Trophoblast cell (in vitro differentiated cells and primary cell): ENCODE results near the gene TMEM245.

Experiments used
- DNase-seq, 2 donors: peaks; one replicate each; pipeline ENCODE4 v3.0.0-alpha.2; 2016
- H2AFZ ChIP-seq: 2 replicates; pipeline ENCODE4 v1.6.1; 2013; ENCODE audit warnings: low read length, moderate library complexity, mild to moderate bottlenecking; ENCODE audit not compliant: insufficient read depth, poor library complexity
- H2AK5ac ChIP-seq: 2 replicates; pipeline ENCODE4 v1.6.1; 2013; ENCODE audit warnings: mild to moderate bottlenecking, low read length
- H2BK120ac ChIP-seq: 2 replicates; pipeline ENCODE4 v1.6.1; 2013; ENCODE audit warnings: low read length, mild to moderate bottlenecking, moderate library complexity; ENCODE audit not compliant: insufficient read depth, poor library complexity
- H2BK12ac ChIP-seq: 2 replicates; pipeline ENCODE4 v1.6.1; 2013; ENCODE audit warnings: mild to moderate bottlenecking, low read length, moderate library complexity
- H2BK5ac ChIP-seq: 2 replicates; pipeline ENCODE4 v1.6.1; 2013; ENCODE audit warnings: low read length, low read depth, moderate library complexity, mild to moderate bottlenecking; ENCODE audit not compliant: poor library complexity
- H3K14ac ChIP-seq: 2 replicates; pipeline ENCODE4 v1.6.1; 2013; ENCODE audit warnings: mild to moderate bottlenecking, low read length
- H3K18ac ChIP-seq: 2 replicates; pipeline ENCODE4 v1.6.1; 2013; ENCODE audit warnings: mild to moderate bottlenecking, low read length
- H3K23ac ChIP-seq: 2 replicates; pipeline ENCODE4 v1.6.1; 2013; ENCODE audit warnings: low read length
- H3K27ac ChIP-seq: 2 replicates; pipeline ENCODE4 v1.5.1; 2013; ENCODE audit warnings: low read depth, mild to moderate bottlenecking, inconsistent platforms, low read length, moderate library complexity
- H3K27me3 ChIP-seq: 2 replicates; pipeline ENCODE4 v1.6.1; 2013; ENCODE audit warnings: inconsistent platforms, mild to moderate bottlenecking, low read length, moderate library complexity; ENCODE audit not compliant: insufficient read depth
- H3K36me3 ChIP-seq, 2 experiments: 1 replicate in 1 of 2; 2 replicates in 1 of 2; pipeline ENCODE4 v1.6.1; 2013; ENCODE audit warnings: low read length in 2 of 2, mild to moderate bottlenecking in 2 of 2, moderate library complexity in 1 of 2; ENCODE audit not compliant: insufficient read depth in 2 of 2, control insufficient read depth in 1 of 2
- H3K4ac ChIP-seq: 2 replicates; pipeline ENCODE4 v1.6.1; 2013; ENCODE audit warnings: low read depth, mild to moderate bottlenecking, low read length, moderate library complexity
- H3K4me1 ChIP-seq, 2 experiments: 1 replicate in 1 of 2; 2 replicates in 1 of 2; pipeline ENCODE4 v1.6.1; 2013; ENCODE audit warnings: low read length in 2 of 2, mild to moderate bottlenecking in 2 of 2, moderate library complexity in 1 of 2; ENCODE audit not compliant: insufficient read depth in 2 of 2, control insufficient read depth in 1 of 2
- H3K4me2 ChIP-seq: 2 replicates; pipeline ENCODE4 v1.6.1; 2013; ENCODE audit warnings: inconsistent platforms, mild to moderate bottlenecking, low read length, moderate library complexity
- H3K4me3 ChIP-seq: 2 replicates; pipeline ENCODE4 v1.5.1; 2013; ENCODE audit warnings: mild to moderate bottlenecking, low read depth, low read length, inconsistent platforms
- H3K79me1 ChIP-seq: one replicate; pipeline ENCODE4 v1.6.1; 2013; ENCODE audit warnings: low read length
- H3K79me2 ChIP-seq: 2 replicates; pipeline ENCODE4 v1.6.1; 2013; ENCODE audit warnings: low read length, mild to moderate bottlenecking; ENCODE audit not compliant: control insufficient read depth, insufficient read depth, poor library complexity
- H3K9ac ChIP-seq: 2 replicates; pipeline ENCODE4 v1.6.1; 2013; ENCODE audit warnings: mild to moderate bottlenecking, low read length
- H3K9me3 ChIP-seq: 2 replicates; pipeline ENCODE4 v1.6.1; 2013; ENCODE audit warnings: low read depth, mild to moderate bottlenecking, control low read depth, inconsistent platforms, low read length; ENCODE audit not compliant: insufficient read depth
- H4K12ac ChIP-seq: 2 replicates; pipeline ENCODE4 v1.6.1; 2013; ENCODE audit warnings: low read depth, mild to moderate bottlenecking, low read length, moderate library complexity
- H4K8ac ChIP-seq: 2 replicates; pipeline ENCODE4 v1.6.1; 2013; ENCODE audit warnings: low read depth, mild to moderate bottlenecking, low read length, moderate library complexity
- H4K91ac ChIP-seq: one replicate; pipeline ENCODE4 v1.6.1; 2013; ENCODE audit warnings: low read depth, mild to moderate bottlenecking, low read length, moderate library complexity
- WGBS: extraction: QIAGEN DNeasy Blood & Tissue Kit; methylation state at CpG from one replicate; pipeline ENCODE4 v1.1.7; 2013; ENCODE audit warnings: missing lambda C conversion rate; ENCODE audit not compliant: insufficient read length, insufficient coverage; ENCODE audit errors: extremely low coverage; 5-methylcytosine and 5-hydroxymethylcytosine counted together

TMEM245 gene

DNA sequence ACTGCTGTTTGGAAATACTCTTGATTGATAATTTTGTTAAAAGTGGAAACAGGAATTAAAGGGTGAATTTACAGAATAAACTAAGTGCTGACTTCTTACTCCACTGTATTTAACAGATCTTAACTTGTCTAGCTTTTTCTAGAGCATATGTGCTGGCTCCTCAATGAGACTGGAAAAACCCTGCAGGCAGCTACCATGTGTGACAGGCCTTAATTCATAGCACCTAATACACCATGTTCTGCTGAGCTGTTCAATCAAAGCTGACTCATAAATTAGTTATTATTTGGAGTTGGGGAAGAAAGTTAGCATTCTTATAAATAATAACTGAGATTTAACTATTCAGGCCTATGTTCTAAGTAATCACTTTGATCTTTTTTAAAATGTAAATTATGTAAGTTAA lies 135.9 kb downstream of the TMEM245 start:
- Histone ChIP-seq H2BK120ac (no peak overlapping the region), H3K18ac (no peak overlapping the region), H4K12ac (no peak overlapping the region), H3K79me1 (no peaks in the 10 kb centered on the region), H3K9ac (no peak overlapping the region), H2AK5ac (no peak overlapping the region), H2BK12ac (no peak overlapping the region), H3K36me3 (peaks cover 0 to 2% of the 10 kb centered on the region in 2 experiments), H2BK5ac (no peak overlapping the region), H3K4me3 (no peak overlapping the region), H4K91ac (no peak overlapping the region), H3K9me3 (peaks cover 2% of the 10 kb centered on the region), H3K4ac (no peak overlapping the region), H2AFZ (no peak overlapping the region), H3K4me1 (no peaks in the 10 kb centered on the region), H3K23ac (no peak overlapping the region), H3K27me3 (no peaks in the 10 kb centered on the region), H3K4me2 (no peak overlapping the region), H4K8ac (no peak overlapping the region), H3K27ac (no peak overlapping the region), H3K14ac (no peak overlapping the region), H3K79me2 (no peaks in the 10 kb centered on the region)
- DNase-seq: no peak

DNA sequence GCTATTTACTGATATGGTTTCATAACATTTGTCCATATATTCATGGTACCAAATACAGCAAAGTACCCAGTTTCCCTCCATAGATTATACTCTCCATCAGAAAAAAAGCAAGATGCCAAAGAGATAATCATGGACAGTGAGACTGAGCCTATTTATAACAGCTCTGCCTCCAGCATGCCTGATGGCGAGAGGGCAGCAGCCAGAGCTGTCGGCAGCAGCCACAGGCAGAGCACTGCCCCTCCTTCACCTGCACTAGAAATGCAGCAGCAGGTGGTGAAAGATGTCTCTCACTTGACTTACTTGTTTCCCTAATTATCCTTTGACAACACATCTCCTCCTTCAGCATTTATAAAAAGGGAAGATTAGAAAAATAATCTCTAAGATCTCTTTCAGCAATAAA lies 138.9 kb downstream of the TMEM245 start:
- Histone ChIP-seq H4K91ac (no peak overlapping the region), H3K9ac (no peak overlapping the region), H3K27me3 (no peaks in the 10 kb centered on the region), H3K4ac (no peak overlapping the region), H3K4me1 (no peaks in the 10 kb centered on the region), H3K79me2 (no peaks in the 10 kb centered on the region), H2BK120ac (no peak overlapping the region), H3K14ac (no peak overlapping the region), H3K27ac (no peak overlapping the region), H3K79me1 (no peaks in the 10 kb centered on the region), H3K23ac (no peak overlapping the region), H2AK5ac (no peak overlapping the region), H3K4me3 (no peak overlapping the region), H3K36me3 (peaks cover 3% of the 10 kb centered on the region in 2 experiments), H2BK12ac (no peak overlapping the region), H3K9me3 (peaks cover 2% of the 10 kb centered on the region), H4K12ac (no peak overlapping the region), H2AFZ (no peak overlapping the region), H3K18ac (no peak overlapping the region), H2BK5ac (no peak overlapping the region), H3K4me2 (no peak overlapping the region), H4K8ac (no peak overlapping the region)
- WGBS: no CpG with 5 or more reads among the region's 2 CpGs
- DNase-seq: no peak

DNA sequence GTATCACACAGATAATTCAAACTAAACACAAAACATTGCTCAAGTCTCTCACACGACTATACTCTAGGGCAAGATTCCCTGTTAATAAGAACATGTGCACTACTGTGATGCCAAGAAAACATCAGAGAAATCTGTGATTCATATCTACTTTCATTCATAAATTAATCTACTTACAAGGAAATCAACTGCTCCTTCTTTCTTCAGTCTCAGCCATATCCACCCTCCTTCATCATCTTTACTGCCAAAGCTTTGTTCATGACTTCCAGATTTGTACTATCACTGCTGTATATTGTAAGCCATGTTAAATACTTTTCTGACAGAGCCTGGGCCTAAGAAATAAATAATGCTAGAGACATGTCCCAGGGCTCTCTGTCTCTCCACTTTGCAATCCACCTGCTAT lies 141.5 kb downstream of the TMEM245 start:
- Histone ChIP-seq H4K91ac (no peak overlapping the region), H3K4me1 (no peaks in the 10 kb centered on the region), H3K4me2 (no peak overlapping the region), H3K4ac (no peak overlapping the region), H3K14ac (no peak overlapping the region), H2AFZ (no peak overlapping the region), H2BK12ac (no peak overlapping the region), H3K36me3 (peaks cover 3% of the 10 kb centered on the region in 2 experiments), H3K23ac (no peak overlapping the region), H4K8ac (no peak overlapping the region), H3K18ac (no peak overlapping the region), H4K12ac (no peak overlapping the region), H2AK5ac (no peak overlapping the region), H3K4me3 (no peak overlapping the region), H2BK5ac (no peak overlapping the region), H2BK120ac (no peak overlapping the region), H3K79me2 (no peaks in the 10 kb centered on the region), H3K27ac (no peak overlapping the region), H3K9ac (no peak overlapping the region), H3K79me1 (no peaks in the 10 kb centered on the region), H3K27me3 (no peaks in the 10 kb centered on the region), H3K9me3 (peaks cover 2% of the 10 kb centered on the region)
- no CpG with 5 or more reads among the region's 1 CpG for WGBS
- no peak for DNase-seq

DNA sequence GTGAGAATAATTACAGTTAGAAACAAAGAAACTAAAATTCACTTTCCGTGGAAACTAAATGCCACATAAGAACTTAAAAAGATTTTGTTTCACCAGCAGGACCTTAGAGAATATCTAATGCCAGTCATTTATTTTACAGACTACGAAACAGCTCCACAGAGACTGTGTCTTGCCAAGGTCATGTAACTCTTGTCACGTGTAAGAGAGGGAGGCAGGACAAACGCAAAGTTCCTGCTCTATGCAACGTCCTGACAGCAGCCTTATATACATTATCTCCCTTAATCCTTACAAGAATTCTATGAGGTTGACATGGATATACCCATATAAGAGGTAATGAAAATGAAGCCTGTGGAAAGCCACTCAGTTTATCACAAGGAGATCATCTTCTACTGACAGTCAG lies 145.9 kb downstream of the TMEM245 start:
- H3K4ac ChIP-seq: no peak overlapping the region

More for the DNA sequence above, 145.9 kb downstream of the TMEM245 start:
- no peak for DNase-seq
- Histone ChIP-seq H2BK5ac (no peak overlapping the region), H3K18ac (no peak overlapping the region), H3K9ac (no peak overlapping the region), H3K27ac (no peak overlapping the region), H3K27me3 (no peaks in the 10 kb centered on the region), H2AK5ac (no peak overlapping the region), H3K79me2 (no peaks in the 10 kb centered on the region), H3K9me3 (no peaks in the 10 kb centered on the region), H3K4me3 (no peak overlapping the region), H2BK12ac (no peak overlapping the region), H3K4me2 (no peak overlapping the region), H4K8ac (no peak overlapping the region), H2AFZ (no peak overlapping the region), H3K79me1 (no peaks in the 10 kb centered on the region), H4K12ac (no peak overlapping the region), H3K14ac (no peak overlapping the region), H3K4me1 (no peaks in the 10 kb centered on the region), H3K36me3 (peaks cover 7 to 11% of the 10 kb centered on the region in 2 experiments), H4K91ac (no peak overlapping the region), H3K23ac (no peak overlapping the region), H2BK120ac (no peak overlapping the region)
- no CpG with 5 or more reads among the region's 5 CpGs for WGBS
